ENCODE results near the gene CRYGB. TPM values are rescaled to one million over a fixed set of nuclear protein-coding genes. Genes with fewer than 3 reads are reported as not detected.
A peak's percentile ranks its signal among the peaks of the same experiment; 100 is the strongest.

Gene CRYGB, protein sequence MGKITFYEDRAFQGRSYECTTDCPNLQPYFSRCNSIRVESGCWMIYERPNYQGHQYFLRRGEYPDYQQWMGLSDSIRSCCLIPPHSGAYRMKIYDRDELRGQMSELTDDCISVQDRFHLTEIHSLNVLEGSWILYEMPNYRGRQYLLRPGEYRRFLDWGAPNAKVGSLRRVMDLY
- not detected in 2 replicates for total RNA-seq (2014; rRNA removed; shearing (Covaris generic))

DNA sequence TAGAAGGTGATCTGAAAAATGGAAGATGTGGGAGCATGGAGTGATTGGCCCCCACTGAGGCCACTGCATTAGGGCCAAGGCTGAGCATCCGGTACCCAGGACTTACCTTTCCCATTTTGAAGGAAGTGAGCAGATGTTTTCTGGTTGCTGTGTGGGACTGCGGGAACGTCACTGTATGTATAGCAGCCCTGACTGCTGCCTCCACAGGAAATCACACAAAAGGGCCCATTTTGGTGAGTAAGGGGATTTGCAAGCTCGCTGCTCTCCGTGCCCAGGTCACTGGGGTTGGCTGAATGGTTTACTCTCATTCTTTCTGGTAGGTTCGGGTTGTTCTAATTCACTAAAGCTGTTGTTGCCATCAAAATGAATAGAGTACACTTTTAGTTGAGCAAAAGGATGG, at the start of gene CRYGB:
Gene CRYGB (minus strand): TSS at position 153 of the 400 bp plus-strand sequence. CDS start 38 bp downstream, at position 115.
- DNase-seq (ENCODE audit: low read depth) = no peak

DNA sequence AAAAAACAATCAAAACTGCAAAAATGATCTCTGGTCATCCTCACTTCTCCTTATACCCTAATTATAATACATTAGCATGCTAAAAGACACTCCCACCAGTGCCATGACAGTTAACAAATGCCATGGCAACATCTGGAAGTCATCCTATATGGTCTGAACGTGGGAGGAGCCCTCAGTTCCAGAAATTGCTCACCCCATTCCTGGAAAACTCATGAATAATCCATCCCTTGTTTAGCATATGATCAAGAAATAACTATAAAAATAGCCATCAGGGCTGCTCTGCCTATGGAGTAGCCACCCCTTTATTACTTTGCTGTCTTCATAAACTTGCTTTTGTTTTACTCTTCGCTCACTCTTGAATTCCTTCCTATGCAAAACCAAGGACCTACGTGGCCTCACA, 49.6 kb upstream of the CRYGB start:
- DNase-seq (ENCODE audit: low read depth) = no peak

DNA sequence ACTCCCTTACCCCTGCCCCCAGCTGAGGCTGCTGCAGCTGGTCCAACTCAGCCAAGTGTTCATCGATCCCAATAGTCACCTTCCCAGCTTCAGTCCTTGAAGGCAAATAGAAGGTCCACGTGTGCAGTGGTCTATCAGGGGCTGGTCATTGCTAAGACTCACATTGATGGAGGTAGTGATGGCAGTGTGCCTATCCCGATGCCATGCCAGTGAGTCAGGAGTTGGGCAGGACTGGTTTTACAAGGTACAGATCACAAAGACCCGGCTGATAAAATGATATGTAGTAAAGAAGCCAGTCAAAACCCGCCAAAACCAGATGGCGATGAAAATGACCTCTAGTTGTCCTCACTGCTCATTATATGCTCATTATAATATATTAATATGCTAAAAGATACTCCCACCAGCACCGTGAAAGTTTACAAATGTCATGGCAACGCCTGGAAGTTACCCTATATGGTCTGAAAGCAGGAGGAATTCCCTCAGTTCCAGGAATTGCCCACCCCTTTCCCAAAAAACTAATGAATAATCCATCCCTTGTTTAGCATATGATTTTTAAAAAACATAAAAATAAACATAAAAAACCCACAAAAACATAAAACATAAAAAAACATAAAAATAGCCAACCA, 46.8 kb upstream of the CRYGB start:
- DNase-seq (ENCODE audit: low read depth) = no peak

DNA sequence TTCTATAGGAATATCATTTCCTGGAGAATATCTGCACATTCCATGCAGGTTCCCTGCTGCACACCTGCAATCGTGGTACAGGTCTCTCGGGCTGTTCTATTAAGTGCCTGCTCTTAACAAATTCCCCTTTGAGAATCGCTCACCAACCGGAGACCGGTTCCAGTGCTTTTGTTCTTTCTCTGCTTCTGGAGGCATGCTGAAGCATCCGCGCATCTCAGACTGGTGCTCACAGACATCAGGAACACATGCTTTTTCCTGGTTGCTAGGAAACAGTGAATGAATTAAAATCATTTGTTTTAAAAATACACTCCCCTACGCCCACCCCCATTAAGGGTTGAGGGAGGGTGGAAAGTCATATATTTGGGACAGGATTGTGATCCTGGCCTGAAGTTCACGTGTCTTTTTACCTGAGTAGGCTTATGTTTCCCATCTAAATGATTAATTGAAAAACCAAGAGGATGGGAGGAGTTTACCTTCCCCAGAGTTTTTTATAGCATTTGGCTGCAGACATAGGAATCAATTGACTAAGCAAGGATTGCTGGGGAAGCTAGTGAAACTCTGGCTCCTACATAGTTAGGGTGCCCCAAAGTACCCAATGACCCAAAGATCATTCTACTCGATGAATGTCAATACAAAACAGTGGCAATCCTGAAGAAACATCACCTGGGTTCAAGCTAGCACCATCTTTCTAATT, 44.0 kb upstream of the CRYGB start, which contains the start of gene C2orf80:
Gene C2orf80 (minus strand): TSS at position 221 of the 694 bp plus-strand sequence. CDS start 3,044 bp downstream, outside the sequence.
- DNase-seq (ENCODE audit: low read depth) = no peak

DNA sequence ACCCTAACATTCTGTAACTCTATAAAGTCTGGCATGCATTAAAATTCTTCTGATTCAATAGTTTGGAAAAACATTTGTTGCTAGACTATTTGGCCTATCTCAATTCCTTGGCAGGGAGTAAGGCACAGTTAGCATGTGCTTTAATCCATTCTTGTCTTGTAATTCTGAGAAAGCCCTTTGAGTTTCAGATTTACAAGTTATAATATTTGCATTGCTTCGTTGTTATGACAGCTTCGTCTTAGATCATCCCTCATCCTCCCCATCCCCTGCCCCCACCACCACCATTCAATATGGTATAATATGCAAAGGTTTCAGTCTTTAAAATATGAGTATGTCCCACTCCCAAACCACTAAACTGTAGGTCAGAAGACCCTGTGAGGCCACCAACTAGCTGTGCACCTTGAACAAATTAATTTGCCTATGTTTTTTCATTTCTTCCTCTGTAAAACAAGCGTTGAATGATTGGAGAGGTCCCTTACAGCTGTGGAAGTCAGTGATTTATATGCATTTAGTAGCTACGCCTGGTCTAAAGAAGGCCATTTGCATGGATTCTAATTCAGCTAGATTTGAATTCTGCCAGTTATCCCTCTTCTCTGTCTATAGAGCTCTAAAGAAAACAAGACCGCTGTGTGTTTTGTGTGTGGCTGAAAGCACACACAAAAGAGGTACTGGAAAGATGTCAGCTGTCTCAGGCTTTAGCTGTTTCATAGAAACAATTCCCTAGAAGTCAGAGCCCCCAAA, 43.3 kb upstream of the CRYGB start:
- DNase-seq (ENCODE audit: low read depth) = no peak

DNA sequence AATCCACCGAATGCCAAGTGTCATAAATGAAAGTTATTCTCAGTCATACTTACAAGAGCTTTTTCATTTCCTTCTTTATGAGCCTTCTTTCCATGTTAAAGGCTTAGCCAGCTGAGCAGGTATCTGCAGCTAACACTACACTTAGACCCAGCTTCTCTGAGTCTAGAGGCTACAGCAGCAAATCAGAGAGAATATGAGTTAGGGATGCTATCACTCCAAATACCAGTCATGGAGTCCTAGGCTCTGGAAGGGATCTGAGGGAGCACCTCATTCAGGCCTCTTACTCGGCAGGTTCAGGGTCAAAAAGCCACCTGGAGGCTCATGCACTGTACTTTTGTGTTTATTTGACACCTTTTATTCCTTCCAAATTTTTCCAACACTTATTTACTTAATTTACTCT, 40.9 kb upstream of the CRYGB start:
- no peak for DNase-seq (ENCODE audit: low read depth)

DNA sequence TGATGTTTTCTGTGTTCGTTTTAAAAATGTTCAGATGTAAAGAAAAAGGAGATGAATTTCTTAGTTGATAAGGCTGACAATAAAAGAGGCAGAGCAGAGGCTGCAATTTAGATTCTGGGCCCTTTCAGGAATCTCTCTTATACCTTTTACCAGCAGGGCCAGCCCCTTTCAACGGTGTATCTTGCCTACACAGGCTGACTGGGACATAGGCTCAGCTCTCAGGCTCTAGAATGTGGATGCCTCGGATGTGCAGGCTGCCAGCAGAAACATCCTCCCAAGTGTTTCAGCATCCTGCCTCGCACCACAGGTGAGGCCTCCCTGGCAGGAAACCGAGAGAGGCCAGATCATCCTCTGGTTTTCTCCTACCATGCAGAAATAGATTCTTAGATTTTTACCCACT, 40.5 kb upstream of the CRYGB start:
- DNase-seq (ENCODE audit: low read depth) = no peak

DNA sequence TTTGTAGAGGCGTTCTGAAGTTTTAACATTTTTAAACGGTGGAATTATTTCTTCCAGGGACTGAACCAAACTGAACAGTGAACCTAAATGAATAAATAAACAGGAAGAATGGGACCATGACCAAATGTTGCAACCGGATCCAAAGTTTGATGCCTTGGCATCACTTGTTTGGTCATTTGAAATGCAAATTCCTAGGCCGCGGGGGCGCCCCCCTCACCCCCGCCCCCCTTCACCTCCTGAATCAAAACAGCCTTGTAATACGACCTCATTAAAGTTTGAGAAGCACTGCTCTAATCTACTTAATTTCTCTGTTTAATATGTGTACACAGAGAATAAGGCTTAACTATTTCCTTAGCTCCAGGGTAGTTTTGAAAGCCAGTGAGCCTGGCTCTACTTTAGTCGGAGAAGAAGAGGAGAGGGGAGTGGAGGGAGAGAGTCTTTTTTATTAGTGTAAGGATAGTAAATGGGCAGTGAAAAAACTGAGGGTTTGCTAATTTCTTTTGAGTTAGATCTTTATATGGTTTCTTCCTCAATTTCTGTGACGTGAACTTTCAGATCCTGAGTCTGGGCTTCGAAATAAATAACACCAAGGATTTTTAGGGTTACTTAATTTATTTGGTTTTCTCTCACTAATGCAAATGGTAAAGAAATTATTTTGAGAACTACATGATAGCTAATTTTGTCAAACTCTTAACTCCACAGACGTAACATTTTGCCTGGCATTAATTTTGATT, 38.2 kb upstream of the CRYGB start:
- no peak for DNase-seq (ENCODE audit: low read depth)

DNA sequence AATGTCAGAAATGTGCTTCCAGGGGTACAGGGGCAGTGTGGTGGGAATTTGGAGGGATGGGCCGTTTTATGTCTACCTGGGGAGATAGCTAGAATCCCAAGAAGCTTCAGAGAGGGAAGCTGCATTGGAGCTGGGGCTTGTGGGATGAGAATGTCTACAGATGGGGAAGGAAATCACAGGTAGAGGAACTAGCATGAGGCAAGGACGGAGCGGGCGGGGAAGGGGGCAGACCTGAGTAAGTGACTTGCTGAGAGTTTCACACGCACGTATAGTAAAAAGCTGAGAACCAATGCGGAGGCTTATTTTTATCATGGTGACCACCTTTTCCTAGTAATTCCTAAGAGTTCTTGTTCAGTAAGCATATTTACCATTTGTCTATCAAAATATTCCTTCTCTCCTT, 37.6 kb upstream of the CRYGB start:
- no peak for DNase-seq (ENCODE audit: low read depth)

DNA sequence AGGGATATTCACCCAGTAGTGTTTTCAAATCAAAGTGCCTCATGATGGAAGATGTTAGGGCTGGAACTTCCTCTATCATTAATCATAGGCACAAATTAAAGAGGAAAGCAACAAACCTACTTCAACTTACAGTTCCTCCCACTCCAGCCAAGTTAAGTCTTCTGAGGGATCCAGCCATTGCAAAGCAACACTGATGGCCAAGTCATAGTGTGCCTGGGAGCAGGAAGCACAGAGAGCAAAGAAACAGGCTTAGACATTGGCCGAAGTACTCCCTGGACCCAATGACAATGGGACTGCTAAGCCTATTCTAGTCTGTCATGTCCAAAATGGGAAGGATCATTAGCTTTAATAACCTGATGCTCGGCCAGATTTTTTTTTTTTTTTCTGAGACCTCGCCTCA, 36.9 kb upstream of the CRYGB start:
- DNase-seq (ENCODE audit: low read depth) = no peak

DNA sequence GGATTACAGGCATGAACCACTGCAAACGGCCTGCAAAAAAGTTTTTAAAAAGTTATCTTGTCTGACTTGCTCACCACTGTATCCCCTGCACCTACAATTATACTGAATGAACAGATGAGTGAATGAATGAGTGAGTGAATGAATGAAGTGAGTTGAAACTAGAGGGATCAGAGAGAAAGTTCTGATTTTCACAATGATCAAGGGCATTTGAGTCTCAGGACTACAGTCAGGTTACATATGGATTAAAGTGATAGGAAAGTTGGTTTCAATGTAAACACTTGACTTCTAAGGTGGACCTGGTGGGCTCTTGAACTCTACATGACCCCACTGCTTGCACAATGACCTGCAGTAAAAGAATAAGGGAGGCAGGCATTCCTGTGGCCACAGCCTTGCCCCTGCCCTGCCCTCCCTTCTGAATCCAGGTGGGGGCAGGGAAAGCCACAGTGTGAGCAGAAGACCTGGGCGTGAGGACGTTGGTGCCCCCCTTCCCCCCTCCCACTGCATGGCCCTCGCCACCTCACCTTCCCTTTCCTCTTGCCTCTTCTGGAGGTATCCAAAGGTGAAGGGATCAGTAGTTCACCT, 33.2 kb upstream of the CRYGB start:
- DNase-seq (ENCODE audit: low read depth) = peak; percentile 11

DNA sequence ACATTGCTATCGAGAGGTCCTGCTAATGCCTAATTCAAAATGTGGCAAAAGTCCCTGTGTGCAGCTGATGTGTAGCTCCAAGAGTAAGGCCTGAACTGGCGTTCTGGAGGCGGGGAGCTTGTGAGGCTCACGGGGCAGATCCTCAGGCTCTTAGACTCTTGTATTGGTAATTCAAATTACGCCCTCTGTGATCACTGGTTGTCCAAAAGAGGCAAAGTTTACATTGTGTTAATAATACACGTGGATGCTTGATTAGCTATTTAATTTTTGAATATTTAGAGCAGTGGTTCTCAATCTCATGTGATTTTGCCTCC, 29.8 kb upstream of the CRYGB start:
- DNase-seq (ENCODE audit: low read depth) = no peak

DNA sequence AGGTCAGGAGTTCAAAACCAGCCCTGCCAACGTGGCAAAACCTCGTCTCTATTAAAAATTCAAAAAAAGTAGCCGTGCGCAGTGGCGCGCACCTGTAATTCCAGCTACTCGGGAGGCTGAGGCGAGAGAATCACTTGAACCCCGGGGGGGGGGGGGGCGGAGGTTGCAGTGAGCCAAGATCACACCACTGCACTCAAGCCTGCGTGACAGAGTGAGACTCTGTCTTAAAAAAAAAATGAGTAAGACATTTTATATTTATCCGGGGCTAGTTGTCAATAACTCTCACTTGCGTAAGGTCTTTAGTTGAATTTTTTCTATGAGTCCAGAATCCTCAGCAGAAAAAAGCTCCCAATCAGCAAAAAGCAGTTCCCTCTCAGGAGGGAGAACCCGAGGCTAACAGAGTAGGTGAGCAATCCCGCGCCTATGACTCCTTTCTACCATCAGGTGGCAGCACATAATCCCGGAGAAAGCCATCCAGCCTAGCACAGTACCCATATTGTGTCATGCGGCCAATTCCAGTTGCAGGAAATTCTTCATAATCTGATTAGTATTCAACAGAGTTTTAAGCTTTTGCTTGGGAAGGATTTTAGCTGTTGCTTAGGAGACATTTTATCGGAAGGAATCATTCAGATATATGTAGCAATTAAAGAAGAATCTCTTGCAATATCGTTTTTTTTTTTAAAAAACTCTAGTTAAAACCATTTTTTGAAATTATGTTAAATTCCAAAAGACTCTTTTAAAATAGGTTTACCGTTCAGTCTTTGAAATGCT, 29.3 kb upstream of the CRYGB start:
- peak; percentile 79 for DNase-seq (ENCODE audit: low read depth)

DNA sequence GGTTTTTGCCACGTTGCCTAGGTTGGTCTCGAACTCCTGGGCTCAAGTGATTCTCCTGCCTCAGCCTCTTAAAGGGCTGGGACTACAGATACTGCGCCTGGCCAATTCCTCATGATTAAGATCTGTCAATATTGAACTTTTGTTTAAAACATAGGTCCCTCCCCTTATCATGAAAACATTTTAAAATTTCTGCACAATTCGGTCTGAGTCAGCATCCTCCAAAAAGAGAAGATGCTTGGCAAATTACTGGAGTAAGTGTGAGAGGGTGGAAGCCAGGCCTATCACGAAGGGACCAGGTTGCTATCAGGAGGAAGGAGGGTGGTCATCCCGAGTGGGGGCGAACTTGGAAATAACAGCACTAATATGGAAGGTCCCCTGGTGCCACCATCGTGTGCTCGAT, 28.2 kb upstream of the CRYGB start:
- DNase-seq (ENCODE audit: low read depth) = no peak

DNA sequence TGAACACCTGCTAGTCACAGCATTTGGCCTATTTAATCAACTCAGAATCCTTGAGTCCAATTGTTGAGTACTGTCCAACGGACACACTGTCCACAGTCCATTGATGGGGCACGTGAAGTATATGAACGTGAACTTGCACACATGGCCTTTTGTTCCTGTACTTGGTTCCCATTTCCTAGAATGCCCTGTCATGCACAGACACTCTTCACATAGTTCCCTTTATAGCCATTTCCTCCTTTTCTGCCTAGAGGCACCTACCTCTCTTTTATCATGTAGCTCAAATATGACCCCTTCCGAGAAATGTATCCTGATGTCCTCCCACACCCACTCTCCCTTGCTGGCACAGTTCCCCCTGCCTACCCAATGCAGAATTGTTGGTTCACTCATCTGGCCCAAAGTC, 26.2 kb upstream of the CRYGB start:
- DNase-seq (ENCODE audit: low read depth) = no peak

DNA sequence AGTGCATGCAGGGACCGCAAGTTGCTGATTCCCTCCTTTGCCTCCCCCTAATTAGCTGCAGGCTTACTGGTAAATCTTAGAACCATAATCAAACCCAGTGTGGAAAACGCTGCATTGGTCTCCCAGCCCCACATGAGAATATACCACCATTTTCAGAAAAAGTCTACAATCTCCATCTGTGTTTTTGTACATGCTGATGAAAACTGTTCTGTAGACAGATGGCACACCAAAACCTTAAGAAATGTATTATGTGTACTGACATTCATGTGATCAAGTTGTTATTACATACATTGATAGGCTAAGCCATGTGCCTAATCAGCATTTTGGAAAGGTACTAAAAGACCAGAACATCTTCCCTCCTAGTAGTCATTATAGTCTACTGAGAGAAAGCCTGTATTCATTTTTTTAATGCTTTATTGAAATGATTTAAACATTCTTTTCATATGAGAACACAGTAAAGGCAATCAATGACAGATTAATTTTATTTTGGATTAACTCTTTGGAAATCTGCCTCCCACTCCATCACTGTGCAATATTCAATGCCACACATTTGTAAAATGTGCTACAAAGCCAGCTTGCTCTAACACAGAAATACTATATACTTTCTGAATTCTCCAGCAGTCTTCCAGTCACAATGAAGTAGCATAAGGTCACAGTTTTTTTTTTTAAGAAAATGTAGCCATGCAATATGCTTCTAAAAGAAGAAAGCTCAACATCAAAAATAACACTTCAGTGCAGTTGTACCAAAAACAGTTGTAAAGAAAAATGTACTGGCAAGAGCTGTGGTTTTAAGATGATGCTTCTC, 19.2 kb upstream of the CRYGB start:
- DNase-seq (ENCODE audit: low read depth) = no peak

DNA sequence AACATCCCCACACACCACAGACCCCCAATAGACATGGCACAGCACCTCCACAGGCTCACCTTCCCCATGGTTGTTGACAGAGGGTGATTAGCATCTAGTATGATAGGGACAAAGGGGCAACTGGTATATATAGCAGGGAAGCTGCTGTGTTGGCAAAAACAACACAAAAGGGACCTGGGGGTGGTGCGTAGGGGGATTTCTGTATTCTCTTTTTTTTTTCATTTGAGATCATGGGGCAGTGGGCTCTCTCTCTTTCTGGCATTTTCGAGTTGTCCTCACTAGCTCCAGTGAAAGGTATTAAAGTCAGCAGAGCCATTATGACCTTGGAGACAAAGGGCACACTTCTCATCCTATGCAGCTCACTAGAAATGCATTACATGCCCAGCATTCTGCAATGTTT, 17.5 kb upstream of the CRYGB start, which contains the start of gene CRYGA:
Gene CRYGA (minus strand): TSS at position 101 of the 400 bp plus-strand sequence. CDS start 33 bp downstream, at position 68.
- DNase-seq (ENCODE audit: low read depth) = no peak

DNA sequence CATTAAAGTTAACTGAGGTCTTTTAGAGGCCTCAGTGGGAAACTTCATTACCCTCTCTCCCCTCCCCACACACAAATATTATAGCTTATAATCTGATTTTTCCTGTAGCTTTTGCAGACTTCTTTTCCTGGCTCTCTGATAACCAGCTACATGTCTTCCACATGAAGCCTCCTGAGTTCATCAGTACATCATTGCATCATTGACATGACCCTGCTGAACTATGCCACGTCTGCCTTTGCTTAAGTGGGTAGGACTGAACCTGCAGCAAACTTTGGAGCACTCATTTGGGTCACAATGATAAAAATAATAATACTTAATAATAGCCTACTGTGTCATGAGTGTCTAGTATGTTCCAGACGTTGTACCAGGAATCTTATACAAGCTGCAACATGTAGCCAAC, 10.5 kb upstream of the CRYGB start:
- DNase-seq (ENCODE audit: low read depth) = no peak

DNA sequence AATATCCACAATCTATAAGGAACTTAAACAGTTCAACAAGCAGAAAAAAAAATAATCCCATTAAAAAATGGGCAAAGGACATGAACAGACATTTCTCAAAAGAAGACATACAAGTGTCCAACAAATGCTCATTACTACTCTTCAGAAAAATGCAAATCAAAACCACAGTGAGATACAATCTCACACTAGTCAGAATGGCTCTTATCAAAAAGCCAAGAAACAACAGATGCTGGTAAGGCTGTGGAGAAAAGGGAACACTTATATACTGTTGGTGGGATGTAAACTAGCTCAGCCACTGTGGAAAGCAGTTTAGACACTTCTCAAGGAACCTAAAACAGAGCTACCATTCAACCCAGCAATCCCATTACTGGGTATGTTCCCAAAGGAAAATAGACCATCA, 7.2 kb upstream of the CRYGB start:
- no peak for DNase-seq (ENCODE audit: low read depth)

DNA sequence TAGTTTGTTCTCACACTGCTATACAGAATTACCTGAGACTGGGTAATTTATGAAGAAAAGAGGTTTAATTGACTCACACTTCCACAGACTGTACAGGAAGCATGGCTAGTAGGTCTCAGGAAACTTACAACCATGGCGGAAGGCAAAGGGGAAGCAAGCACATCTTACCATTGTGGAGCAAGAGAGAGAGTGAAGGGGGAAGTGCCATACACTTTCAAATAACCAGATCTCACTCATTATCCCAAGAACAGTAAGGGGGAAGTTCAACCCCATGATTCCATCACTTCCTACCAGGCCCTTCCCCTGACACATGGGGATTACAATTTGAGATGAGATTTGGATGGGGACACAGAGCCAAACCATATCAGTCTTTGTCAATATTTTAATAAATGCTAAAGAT, 5.0 kb upstream of the CRYGB start:
- DNase-seq (ENCODE audit: low read depth) = no peak
